Inflammatory macrophage treated with lipopolysaccharide for 4 hours (primary cell): Measurements from ENCODE around the gene KCNT1.
"Not testable (repeated sequence)": the region's sequence is repeated elsewhere in the genome, so short reads cannot be mapped to it uniquely, and the experiment has no call there.

Experiments used
- DNase-seq: peaks from one replicate; pipeline ENCODE4 v3.0.0-alpha.2; 2020

The KCNT1 gene

GRCh38 chr9:135701959-135702721 is at the start of gene KCNT1:
KCNT1 (plus strand) TSS chr9:135702185; CDS start chr9:135702259, 74 bp downstream.
- peak; percentile 6 for DNase-seq

- no peak for DNase-seq
Measured at GRCh38 chr9:135655317-135655716, 46.7 kb upstream of the KCNT1 start.

GRCh38 chr9:135657416-135657815 is 44.6 kb upstream of the KCNT1 start:
- DNase-seq, result no peak

- DNase-seq, result no peak
Measured at GRCh38 chr9:135659252-135659651, 42.7 kb upstream of the KCNT1 start.

- DNase-seq, result no peak
Measured at GRCh38 chr9:135660407-135660806, 41.6 kb upstream of the KCNT1 start.

- DNase-seq, result no peak
Measured at GRCh38 chr9:135661816-135662560, 40.0 kb upstream of the KCNT1 start.

- DNase-seq, result no peak
Measured at GRCh38 chr9:135662758-135663450, 39.1 kb upstream of the KCNT1 start, which contains the start of gene LCN9. LCN9 (plus strand) TSS chr9:135663309; CDS start chr9:135663322, 13 bp downstream.

GRCh38 chr9:135663451-135663770 is 38.6 kb upstream of the KCNT1 start:
- no peak for DNase-seq

GRCh38 chr9:135663857-135664256 is 38.1 kb upstream of the KCNT1 start:
- no peak for DNase-seq

- no peak for DNase-seq
Measured at GRCh38 chr9:135664266-135664665, 37.7 kb upstream of the KCNT1 start.

- DNase-seq, result no peak
Measured at GRCh38 chr9:135664801-135665794, 36.9 kb upstream of the KCNT1 start.

- no peak for DNase-seq
Measured at GRCh38 chr9:135665795-135666189, 36.2 kb upstream of the KCNT1 start.

GRCh38 chr9:135666534-135667462 is 35.2 kb upstream of the KCNT1 start:
- DNase-seq, result no peak

GRCh38 chr9:135667463-135668001 is 34.5 kb upstream of the KCNT1 start:
- DNase-seq, result no peak

- DNase-seq, result not testable (repeated sequence)
Measured at GRCh38 chr9:135669018-135669417, 33.0 kb upstream of the KCNT1 start.

GRCh38 chr9:135669616-135670285 is 32.2 kb upstream of the KCNT1 start:
- no peak for DNase-seq

GRCh38 chr9:135670721-135671590 is 31.0 kb upstream of the KCNT1 start:
- no peak for DNase-seq

- DNase-seq, result no peak
Measured at GRCh38 chr9:135671591-135672041, 30.4 kb upstream of the KCNT1 start.

- DNase-seq, result not testable (repeated sequence)
Measured at GRCh38 chr9:135672786-135673185, 29.2 kb upstream of the KCNT1 start.
